ENCODE measurements around the gene EPHA4.

Gene EPHA4

DNA sequence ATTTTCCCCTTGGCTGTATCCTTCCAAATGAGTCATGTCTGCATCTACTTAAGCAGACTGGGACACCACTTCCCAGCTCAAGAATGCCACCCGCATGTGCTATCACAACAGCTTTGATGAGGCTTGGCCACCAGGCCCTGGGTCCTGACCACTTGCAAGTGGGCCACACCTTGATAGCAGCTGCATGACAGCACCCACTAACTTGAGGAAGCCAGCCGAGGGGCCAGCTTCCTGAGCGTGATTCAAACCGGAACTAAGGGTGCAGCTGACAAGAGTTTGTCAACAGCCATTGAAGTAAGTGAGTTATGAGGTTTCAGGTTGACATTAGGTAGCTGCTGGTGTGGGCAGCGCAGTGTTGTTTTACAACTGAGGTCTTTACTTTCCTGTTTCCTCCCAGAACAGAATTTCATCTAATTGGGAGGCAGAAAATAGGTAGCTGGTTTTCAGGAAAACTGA, 54.4 kb downstream of the EPHA4 start:
- TF ChIP-seq GATA3 (IDR thresholded peaks at IDR 0.05; ENCODE audit: low read depth, low read length) = no peak
- TF ChIP-seq GATA2 (IDR thresholded peaks at IDR 0.05; ENCODE audit: low read depth, low read length) = no peak

DNA sequence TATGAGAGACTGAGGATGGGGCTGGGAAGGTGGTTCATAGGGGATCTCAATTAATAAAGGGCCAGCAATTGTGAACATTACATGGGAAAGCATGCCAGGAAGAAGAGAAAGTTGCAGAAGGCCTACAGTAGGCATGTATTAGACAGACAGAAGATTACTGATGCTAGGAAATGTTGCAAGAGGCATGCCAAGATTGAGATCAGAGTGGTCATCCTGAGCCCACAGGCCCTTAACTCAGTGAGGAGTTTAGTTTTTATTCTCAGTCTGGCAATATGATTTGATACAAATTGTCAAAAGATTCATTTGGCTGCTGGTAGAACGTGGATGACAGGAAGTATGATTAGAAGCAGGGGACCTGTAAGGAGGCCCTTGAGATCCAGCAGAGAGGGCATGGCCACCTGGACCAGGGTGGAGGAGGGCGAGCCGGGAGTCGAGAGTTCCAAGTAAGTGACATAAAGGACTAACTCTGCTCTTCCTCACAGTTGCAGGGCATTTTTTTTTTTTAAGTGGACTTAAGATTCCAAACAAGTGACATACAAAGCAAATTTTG, 54.9 kb downstream of the EPHA4 start:
- TF ChIP-seq GATA2 (IDR thresholded peaks at IDR 0.05; ENCODE audit: low read depth, low read length) (no peak), GATA3 (IDR thresholded peaks at IDR 0.05; ENCODE audit: low read depth, low read length) (no peak)

DNA sequence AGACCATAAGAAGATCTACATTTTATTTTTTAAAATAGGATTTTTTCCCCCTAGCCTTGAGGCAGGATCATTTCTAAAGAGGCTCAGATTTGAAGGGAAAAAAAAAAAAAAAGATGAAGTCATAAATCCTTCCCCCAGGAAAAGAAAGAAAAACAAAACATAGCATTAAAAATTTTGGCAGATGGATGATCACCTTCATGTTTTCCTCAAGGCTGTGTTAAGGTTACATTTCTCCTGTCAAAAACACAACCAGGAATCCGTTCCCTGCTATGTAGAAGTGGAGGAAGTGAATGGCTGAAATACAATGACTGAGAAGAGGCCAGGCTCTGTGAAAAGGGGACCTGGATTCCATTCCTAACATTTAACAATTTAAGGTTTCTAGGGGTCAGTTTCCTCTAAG, 56.2 kb downstream of the EPHA4 start:
- TF ChIP-seq GATA3 (IDR thresholded peaks at IDR 0.05; ENCODE audit: low read depth, low read length) (no peak), GATA2 (IDR thresholded peaks at IDR 0.05; ENCODE audit: low read depth, low read length) (no peak)

DNA sequence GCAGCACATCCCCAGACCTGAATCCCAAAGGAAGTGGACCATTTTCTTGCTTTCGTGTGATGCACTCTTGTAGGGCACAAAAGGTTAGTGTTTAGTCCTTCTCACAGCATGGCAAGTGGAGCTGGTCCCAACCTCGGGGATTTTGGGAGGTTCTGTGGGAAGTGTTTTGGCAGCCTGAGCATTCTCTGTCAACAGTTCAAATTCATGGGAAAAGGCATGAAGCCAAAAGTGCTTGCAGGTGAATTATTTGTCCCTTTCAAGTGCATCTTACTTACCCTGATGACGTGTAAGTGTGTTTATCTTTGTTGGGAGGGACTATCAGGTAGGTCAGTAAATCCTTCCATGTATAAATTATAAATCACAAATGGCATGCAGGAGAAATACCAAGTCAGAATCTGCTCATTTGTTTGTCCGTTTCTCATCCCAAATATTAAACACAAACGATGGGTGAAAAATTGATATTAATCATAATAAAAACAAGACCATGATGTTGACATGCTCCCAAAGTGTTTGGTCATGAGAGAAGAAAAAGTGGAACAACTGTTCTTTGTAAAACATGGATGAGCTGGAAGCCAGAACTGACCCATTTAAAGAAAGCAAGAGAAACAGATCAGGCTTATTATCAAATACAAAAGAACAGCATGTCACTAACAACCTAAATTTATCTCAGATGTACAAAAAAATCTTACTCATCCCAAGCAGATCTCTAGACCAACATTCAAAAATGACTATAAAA, 57.6 kb downstream of the EPHA4 start:
- no peak for TF ChIP-seq GATA3 (IDR thresholded peaks at IDR 0.05; ENCODE audit: low read depth, low read length)
- no peak for TF ChIP-seq GATA2 (IDR thresholded peaks at IDR 0.05; ENCODE audit: low read depth, low read length)

DNA sequence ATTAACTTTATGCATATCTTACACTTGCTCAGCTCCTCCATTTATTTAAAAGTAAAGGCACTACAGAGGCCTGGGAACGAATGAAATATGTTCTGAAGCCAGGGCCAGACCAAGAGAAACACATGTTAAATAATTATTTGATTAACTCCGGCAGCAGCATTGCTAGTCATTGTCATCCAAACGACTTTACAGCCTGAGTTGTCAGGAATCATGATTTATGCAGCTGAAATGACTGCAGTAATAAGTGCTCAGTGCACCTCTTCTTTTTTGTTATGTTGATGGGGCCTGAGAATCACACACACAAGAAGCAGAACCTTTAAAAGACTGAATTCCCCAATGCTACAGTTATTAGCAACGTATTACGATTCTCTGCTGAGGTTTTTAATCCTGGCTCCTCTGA, 58.9 kb downstream of the EPHA4 start:
- no peak for TF ChIP-seq GATA2 (IDR thresholded peaks at IDR 0.05; ENCODE audit: low read depth, low read length)
- TF ChIP-seq GATA3 (IDR thresholded peaks at IDR 0.05; ENCODE audit: low read depth, low read length) = no peak

DNA sequence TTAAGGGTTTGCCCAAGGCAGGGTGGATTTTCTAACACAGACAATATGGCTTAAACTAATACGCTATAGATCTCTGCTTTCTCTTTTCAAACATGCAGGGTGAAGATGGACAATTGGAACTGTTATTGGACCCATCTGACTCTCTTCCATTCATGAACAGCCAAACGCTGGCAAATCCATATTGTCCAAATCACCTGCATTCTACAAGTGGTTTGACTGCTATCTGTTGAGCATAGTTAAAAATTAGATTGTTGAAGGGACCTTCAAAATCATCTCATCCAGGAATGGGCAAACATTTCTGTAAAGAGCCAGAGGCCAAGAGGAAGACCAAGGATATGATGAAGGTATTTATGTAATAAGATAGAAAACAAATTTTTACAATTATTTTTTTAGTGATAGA, 65.6 kb downstream of the EPHA4 start:
- TF ChIP-seq GATA2 (IDR thresholded peaks at IDR 0.05; ENCODE audit: low read depth, low read length) = no peak
- no peak for TF ChIP-seq GATA3 (IDR thresholded peaks at IDR 0.05; ENCODE audit: low read depth, low read length)

DNA sequence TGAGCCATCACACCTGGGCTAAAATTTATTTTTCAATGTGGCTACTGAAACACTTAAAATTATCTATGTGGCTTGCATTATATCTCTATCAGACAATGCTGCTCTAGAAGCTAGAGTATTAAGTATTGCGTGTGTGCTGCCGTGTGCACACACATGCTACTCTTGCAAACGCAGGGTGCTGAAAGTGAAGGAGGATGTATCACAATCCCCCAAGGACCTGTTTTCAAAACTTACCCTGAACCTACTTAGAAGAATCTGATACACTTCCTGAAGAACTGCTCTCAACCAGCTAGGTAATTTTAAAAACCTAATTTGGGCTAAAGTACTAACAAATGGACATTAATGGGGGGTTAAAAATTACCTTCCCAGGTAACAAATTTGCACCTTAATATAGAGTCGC, 66.5 kb downstream of the EPHA4 start:
- TF ChIP-seq GATA2 (IDR thresholded peaks at IDR 0.05; ENCODE audit: low read depth, low read length) = no peak
- no peak for TF ChIP-seq GATA3 (IDR thresholded peaks at IDR 0.05; ENCODE audit: low read depth, low read length)

DNA sequence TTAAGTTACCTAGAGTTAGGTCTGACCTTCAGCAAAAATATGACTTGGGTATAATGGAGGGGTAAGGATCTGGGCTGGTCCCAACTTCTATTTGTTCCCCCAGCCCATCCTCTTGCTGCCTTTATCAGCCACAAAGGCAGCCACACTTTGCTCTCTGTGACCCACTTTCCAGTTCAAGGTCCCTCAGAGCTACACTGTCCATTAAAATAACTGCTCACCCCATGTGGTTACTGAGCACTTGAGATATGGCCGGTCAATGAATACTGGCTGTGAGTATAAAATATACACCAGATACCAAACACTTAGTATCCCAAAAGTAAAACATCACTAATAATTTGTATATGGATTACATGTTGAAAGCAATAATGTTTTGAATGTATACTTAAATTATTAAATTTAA, 67.2 kb downstream of the EPHA4 start:
- TF ChIP-seq GATA3 (IDR thresholded peaks at IDR 0.05; ENCODE audit: low read depth, low read length) (no peak), GATA2 (IDR thresholded peaks at IDR 0.05; ENCODE audit: low read depth, low read length) (no peak)

DNA sequence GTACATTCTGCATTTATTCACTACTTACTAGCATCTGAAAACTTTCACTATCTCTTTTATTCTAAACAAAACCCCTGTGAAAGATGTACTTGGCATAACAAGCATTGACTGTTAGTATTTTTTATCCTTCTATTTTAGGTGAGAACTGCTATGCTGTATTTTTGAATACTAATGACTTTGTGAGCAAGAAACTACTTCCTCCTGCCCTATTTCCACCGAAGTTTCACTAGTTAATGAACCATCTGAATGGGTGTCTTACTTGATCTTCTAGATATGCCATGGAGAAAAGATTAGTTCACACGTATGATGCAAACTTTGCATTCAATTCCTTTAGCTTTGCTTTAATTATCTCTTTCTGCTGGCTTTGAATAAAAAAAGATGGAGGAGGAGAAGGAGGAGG, 68.1 kb downstream of the EPHA4 start:
- no peak for TF ChIP-seq GATA2 (IDR thresholded peaks at IDR 0.05; ENCODE audit: low read depth, low read length)
- no peak for TF ChIP-seq GATA3 (IDR thresholded peaks at IDR 0.05; ENCODE audit: low read depth, low read length)

DNA sequence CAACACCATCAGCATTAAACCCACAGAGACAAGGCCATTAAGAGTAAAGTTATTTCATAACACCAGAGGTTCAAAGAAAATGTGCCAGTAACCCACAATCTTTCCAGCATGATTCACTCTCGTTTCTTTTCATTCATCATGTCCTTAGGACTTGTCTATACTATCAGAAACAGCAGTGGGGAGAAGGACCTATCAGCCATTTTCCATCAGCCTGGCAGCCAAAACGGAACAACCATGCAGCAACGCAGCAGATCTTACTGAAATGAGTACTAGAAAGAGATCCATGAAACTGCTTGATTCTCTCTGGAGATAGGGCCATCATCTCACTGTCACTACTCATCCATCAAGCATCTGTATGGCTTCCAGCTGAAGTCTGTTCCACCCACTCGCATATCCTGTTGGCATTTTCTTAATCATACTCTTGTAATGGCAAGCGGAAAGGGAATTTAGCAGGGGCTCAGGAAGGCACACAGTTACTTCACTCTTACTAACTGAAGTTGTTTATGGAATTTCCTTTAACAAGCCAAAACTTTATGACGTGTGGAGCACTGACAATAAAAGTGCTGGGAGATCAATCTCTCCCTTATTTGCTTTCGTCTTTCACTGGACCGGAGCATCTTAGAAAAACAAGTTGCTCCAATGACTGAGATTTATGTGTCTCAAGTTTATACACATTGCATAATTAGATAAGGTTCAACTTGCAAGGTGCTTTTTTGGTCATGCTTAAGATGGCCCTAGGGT, 69.7 kb downstream of the EPHA4 start:
- TF ChIP-seq GATA3 (IDR thresholded peaks at IDR 0.05; ENCODE audit: low read depth, low read length) = no peak
- no peak for TF ChIP-seq GATA2 (IDR thresholded peaks at IDR 0.05; ENCODE audit: low read depth, low read length)

DNA sequence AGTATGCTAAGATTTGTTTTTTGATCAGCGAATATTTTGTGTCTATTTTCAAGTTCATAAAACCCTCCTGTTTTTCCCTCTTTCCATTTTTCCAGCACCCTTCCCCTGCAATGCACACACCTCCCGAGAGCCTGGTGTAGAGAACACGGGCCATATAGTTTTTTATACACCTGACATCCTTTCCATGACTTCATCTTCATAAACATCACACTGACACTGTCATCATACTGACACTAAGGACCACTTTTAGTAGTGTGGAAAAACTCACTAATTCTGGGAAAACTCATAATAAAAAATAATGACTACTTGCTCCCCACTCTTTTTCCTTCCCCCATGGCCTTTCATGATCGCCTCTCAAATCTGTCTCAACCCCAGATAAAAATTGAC, 70.2 kb downstream of the EPHA4 start:
- TF ChIP-seq GATA3 (IDR thresholded peaks at IDR 0.05; ENCODE audit: low read depth, low read length) (no peak), GATA2 (IDR thresholded peaks at IDR 0.05; ENCODE audit: low read depth, low read length) (no peak)

DNA sequence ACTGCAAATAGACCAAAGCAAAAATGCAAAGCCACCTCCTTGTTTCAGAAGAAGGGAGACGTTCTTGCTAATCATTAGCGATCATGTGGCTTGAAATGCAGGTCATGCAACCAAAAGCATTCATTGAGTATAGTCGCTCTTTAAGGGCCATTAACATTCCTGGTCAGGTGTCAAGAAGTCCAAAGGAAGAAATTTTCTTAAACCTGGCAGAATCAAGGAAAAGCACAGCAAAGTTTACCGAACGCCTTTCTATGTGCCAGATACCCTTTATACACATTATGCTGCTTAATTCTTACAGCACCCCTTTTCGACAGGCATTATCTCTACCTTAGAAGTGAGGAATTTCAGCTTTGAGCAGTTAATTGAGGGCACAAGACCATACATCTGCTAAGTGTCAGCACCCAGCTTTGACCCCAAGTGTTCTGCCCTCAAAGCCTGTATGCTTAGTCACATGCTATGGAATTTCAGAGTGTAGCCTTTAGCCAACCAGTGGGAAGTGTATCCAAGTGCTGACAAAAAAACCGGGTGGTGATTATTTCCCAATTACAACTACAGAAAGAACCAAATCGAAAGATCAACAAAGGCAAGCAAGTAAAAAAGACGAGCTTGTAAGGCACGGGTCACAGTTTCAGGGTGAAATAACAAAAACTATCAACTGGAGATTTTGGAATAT, 70.8 kb downstream of the EPHA4 start:
- TF ChIP-seq GATA3 (IDR thresholded peaks at IDR 0.05; ENCODE audit: low read depth, low read length) = no peak
- no peak for TF ChIP-seq GATA2 (IDR thresholded peaks at IDR 0.05; ENCODE audit: low read depth, low read length)

DNA sequence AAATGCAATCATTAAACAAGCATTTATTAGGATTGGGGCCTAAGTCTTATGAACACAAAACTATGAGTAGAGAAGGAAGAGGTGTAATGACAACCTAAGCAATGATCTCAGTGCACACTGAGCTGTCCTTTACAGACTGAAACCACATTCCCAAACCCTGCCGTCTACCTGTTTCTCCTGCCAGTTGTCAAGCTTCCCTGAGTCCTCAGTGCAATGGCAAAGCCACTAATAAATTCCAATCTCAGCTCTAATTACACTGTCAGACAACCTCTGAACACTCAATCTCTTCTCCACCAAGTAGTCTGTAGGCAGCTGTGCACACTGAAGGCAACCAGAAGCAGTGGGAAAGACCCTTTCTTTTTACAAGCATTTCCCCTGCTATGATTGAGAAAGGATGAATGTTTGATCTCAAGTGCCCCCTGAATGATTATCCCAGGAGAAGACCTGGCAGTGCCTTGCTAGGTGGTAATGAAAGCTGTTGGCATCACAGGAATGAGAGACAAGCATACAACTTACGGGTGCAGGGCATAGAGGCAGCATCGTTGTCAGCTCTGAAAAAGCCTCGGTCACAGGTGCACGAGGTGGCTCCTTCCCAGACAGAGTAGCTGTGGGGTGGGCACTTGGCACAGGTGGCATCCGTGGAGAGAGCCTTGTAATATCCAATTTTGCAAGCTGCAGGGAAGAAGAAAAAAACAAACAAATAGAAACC, 71.4 kb downstream of the EPHA4 start:
- TF ChIP-seq GATA3 (IDR thresholded peaks at IDR 0.05; ENCODE audit: low read depth, low read length) = no peak
- no peak for TF ChIP-seq GATA2 (IDR thresholded peaks at IDR 0.05; ENCODE audit: low read depth, low read length)

DNA sequence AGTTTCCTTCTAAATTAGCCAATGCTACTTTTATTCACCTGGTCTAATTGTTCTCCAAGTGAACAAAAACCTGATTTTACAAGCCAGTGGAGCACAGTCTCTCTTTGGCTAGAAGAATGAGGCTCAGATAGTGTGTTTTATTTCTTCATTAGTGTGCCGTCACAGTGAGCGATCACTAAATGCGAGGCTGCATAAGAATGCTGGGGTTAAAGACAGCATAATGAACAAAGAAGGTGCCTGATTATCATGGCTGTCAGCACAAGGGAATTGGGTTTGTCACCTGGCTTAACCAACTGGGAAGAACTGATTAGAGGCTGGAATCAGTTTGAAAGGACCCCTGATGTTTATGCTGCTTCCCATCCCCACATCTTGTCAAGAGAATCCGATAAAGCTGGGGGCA, 76.4 kb downstream of the EPHA4 start:
- no peak for TF ChIP-seq GATA2 (IDR thresholded peaks at IDR 0.05; ENCODE audit: low read depth, low read length)
- no peak for TF ChIP-seq GATA3 (IDR thresholded peaks at IDR 0.05; ENCODE audit: low read depth, low read length)
